Putamen (tissue), 1 donor: ENCODE measurements around the gene GULP1.
"Not testable (repeated sequence)": the region's sequence is repeated elsewhere in the genome, so short reads cannot be mapped to it uniquely, and the experiment has no call there.

Source experiments
- DNase-seq: peaks from one replicate; pipeline ENCODE4 v3.0.0-alpha.2; 2016; ENCODE audit warnings: low spot score

Gene GULP1

GRCh38 chr2:188291617-188292347 is at the start of gene GULP1:
TSS of gene GULP1 (plus strand) at chr2:188291874. CDS start at chr2:188477703, 185,829 bp downstream.
- DNase-seq: peak; percentile 66

- DNase-seq: no peak
Observed at GRCh38 chr2:188243381-188243780, 48.3 kb upstream of the GULP1 start.

GRCh38 chr2:188244383-188244782 is 47.3 kb upstream of the GULP1 start:
- DNase-seq: peak; percentile 55

- DNase-seq: peak; percentile 36
Observed at GRCh38 chr2:188245230-188245629, 46.4 kb upstream of the GULP1 start.

- DNase-seq: no peak
Observed at GRCh38 chr2:188248513-188248912, 43.2 kb upstream of the GULP1 start.

GRCh38 chr2:188251034-188251433 is 40.6 kb upstream of the GULP1 start:
- DNase-seq: no peak

GRCh38 chr2:188256420-188256819 is 35.3 kb upstream of the GULP1 start:
- peak; percentile 64 for DNase-seq

GRCh38 chr2:188265315-188265714 is 26.4 kb upstream of the GULP1 start:
- no peak for DNase-seq

- no peak for DNase-seq
Observed at GRCh38 chr2:188267776-188268175, 23.9 kb upstream of the GULP1 start.

- no peak for DNase-seq
Observed at GRCh38 chr2:188269004-188269403, 22.7 kb upstream of the GULP1 start.

GRCh38 chr2:188272121-188272520 is 19.6 kb upstream of the GULP1 start:
- DNase-seq: no peak

GRCh38 chr2:188274274-188274673 is 17.4 kb upstream of the GULP1 start:
- no peak for DNase-seq

GRCh38 chr2:188276255-188276654 is 15.4 kb upstream of the GULP1 start:
- no peak for DNase-seq

GRCh38 chr2:188277786-188278185 is 13.9 kb upstream of the GULP1 start:
- DNase-seq: no peak

- DNase-seq: no peak
Observed at GRCh38 chr2:188278388-188279092, 13.1 kb upstream of the GULP1 start.

GRCh38 chr2:188279093-188279445 is 12.6 kb upstream of the GULP1 start:
- DNase-seq: no peak

GRCh38 chr2:188280811-188281222 is 10.9 kb upstream of the GULP1 start:
- no peak for DNase-seq

GRCh38 chr2:188282907-188283306 is 8.8 kb upstream of the GULP1 start:
- DNase-seq: no peak

GRCh38 chr2:188284251-188284650 is 7.4 kb upstream of the GULP1 start:
- not testable (repeated sequence) for DNase-seq

GRCh38 chr2:188285049-188285448 is 6.6 kb upstream of the GULP1 start:
- DNase-seq: no peak

- DNase-seq: no peak
Observed at GRCh38 chr2:188285774-188286173, 5.9 kb upstream of the GULP1 start.

GRCh38 chr2:188291142-188291616 is 495 bp upstream of the GULP1 start:
- no peak for DNase-seq
